ENCODE results near the gene PPP1R7. TPM values are rescaled to one million over a fixed set of nuclear protein-coding genes. Genes with fewer than 3 reads are reported as not detected.

Gene PPP1R7
- total RNA-seq, 1 experiment from 2014 or later = 45.4 TPM

- Histone ChIP-seq H3K36me3 (ENCODE audit: control insufficient read depth in 1 of 2, insufficient read depth in 2 of 2, low read length in 2 of 2) (peaks cover 0 to 4% of the 10 kb centered on the region in 2 experiments; a peak in 1 of 4 replicates), H2AFZ (ENCODE audit: low read depth, low read length, poor library complexity, severe bottlenecking) (no peak overlapping the region), H4K20me1 (ENCODE audit: insufficient read depth) (no peaks in the 10 kb centered on the region), H3K4me1 (ENCODE audit: control insufficient read depth in 1 of 2, insufficient read depth in 2 of 2, low read length in 2 of 2) (no peaks in the 10 kb centered on the region), H3K9me3 (ENCODE audit: control insufficient read depth in 1 of 2, insufficient read depth in 1 of 2, low read depth in 1 of 2, low read length in 2 of 2) (no peaks in the 10 kb centered on the region), H3K4me3 (replicated peaks in 1 of 2; ENCODE audit: low read depth in 1 of 2, low read length in 2 of 2) (no peak overlapping the region), H3K9ac (ENCODE audit: low read length) (no peak overlapping the region), H3K79me2 (ENCODE audit: insufficient read depth, low read length) (no peaks in the 10 kb centered on the region), H3K27me3 (ENCODE audit: insufficient read depth, low read length) (no peaks in the 10 kb centered on the region), H3K27ac (ENCODE audit: low read depth, low read length) (no peak overlapping the region), H3K4me2 (ENCODE audit: low read length) (no peak overlapping the region), H3K9me2 (ENCODE audit: insufficient read depth) (no peaks in the 10 kb centered on the region)
- CTCF ChIA-PET = no interaction called here
- intact Hi-C loops (cut with micrococcal nuclease) = no loop called here
- TF ChIP-seq ZNF274 (IDR thresholded peaks at IDR 0.05; ENCODE audit: low read depth, low read length) (no peak), ATF3 (IDR thresholded peaks at IDR 0.05) (no peak), YY1 (IDR thresholded peaks at IDR 0.05; ENCODE audit: extremely low read depth, insufficient replicate concordance, low read depth, low read length) (no peak), RAD21 (IDR thresholded peaks at IDR 0.05; ENCODE audit: low read depth) (no peak)
- RAD21 ChIA-PET (ENCODE audit: low non-redundant PET in 1 of 2, low total read pairs in 2 of 2, uncharacterized antibody in 2 of 2, unreplicated experiment in 2 of 2) = no interaction called here
- no TSS peak for BruUV-seq (replicated peaks)
- ATAC-seq (no peak), DNase-seq (ENCODE audit: low read depth, low spot score) (no peak)
- POLR2A ChIA-PET = no interaction called here
Measured at GRCh38 chr2:241111440-241111805, 38.8 kb upstream of the PPP1R7 start.

DNA sequence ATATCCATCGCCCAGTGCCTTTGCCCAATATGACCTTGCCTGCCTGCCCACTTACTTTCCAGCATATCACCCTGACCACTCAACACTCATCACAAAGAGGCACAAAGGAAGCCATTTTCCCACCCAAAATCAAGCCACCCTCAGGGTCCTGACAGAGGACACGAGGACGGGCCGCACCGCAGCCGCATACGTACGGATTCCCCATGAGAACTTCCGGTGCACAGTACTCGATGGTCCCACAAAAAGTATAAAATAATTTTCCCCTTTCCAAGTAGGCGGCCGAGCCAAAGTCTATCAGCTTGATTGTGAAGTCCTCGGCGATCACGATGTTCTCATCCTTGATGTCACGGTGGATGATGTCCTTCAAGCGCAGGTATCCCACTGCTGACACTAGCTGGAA, 38.2 kb upstream of the PPP1R7 start:
- ChIA-PET RAD21 (ENCODE audit: low non-redundant PET in 1 of 2, low total read pairs in 2 of 2, uncharacterized antibody in 2 of 2, unreplicated experiment in 2 of 2) (no interaction called here), CTCF (no interaction called here), POLR2A (no interaction called here)
- no TSS peak for BruUV-seq (replicated peaks)
- ATAC-seq = no peak
- H3K4me1 ChIP-seq (ENCODE audit: control insufficient read depth in 1 of 2, insufficient read depth in 2 of 2, low read length in 2 of 2) = no peaks in the 10 kb centered on the region
- H3K9ac ChIP-seq (ENCODE audit: low read length) = no peak overlapping the region
- H3K9me2 ChIP-seq (ENCODE audit: insufficient read depth) = no peaks in the 10 kb centered on the region
- H2AFZ ChIP-seq (ENCODE audit: low read depth, low read length, poor library complexity, severe bottlenecking) = no peak overlapping the region
- no peaks in the 10 kb centered on the region for H4K20me1 ChIP-seq (ENCODE audit: insufficient read depth)
- H3K27me3 ChIP-seq (ENCODE audit: insufficient read depth, low read length) = no peaks in the 10 kb centered on the region
- no peak overlapping the region for H3K27ac ChIP-seq (ENCODE audit: low read depth, low read length)
- H3K79me2 ChIP-seq (ENCODE audit: insufficient read depth, low read length) = no peaks in the 10 kb centered on the region
- TF ChIP-seq, protein P1, sequence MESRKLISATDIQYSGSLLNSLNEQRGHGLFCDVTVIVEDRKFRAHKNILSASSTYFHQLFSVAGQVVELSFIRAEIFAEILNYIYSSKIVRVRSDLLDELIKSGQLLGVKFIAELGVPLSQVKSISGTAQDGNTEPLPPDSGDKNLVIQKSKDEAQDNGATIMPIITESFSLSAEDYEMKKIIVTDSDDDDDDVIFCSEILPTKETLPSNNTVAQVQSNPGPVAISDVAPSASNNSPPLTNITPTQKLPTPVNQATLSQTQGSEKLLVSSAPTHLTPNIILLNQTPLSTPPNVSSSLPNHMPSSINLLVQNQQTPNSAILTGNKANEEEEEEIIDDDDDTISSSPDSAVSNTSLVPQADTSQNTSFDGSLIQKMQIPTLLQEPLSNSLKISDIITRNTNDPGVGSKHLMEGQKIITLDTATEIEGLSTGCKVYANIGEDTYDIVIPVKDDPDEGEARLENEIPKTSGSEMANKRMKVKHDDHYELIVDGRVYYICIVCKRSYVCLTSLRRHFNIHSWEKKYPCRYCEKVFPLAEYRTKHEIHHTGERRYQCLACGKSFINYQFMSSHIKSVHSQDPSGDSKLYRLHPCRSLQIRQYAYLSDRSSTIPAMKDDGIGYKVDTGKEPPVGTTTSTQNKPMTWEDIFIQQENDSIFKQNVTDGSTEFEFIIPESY (IDR thresholded peaks at IDR 0.05; ENCODE audit: extremely low read depth, insufficient replicate concordance, low read length) = no peak
- no peak for TF ChIP-seq POLR2A (IDR thresholded peaks at IDR 0.05; ENCODE audit: borderline replicate concordance, extremely low read depth, insufficient read depth, insufficient read length)
- TF ChIP-seq SP1 (IDR thresholded peaks at IDR 0.05; ENCODE audit: low read depth) = no peak
- TF ChIP-seq, protein P2, sequence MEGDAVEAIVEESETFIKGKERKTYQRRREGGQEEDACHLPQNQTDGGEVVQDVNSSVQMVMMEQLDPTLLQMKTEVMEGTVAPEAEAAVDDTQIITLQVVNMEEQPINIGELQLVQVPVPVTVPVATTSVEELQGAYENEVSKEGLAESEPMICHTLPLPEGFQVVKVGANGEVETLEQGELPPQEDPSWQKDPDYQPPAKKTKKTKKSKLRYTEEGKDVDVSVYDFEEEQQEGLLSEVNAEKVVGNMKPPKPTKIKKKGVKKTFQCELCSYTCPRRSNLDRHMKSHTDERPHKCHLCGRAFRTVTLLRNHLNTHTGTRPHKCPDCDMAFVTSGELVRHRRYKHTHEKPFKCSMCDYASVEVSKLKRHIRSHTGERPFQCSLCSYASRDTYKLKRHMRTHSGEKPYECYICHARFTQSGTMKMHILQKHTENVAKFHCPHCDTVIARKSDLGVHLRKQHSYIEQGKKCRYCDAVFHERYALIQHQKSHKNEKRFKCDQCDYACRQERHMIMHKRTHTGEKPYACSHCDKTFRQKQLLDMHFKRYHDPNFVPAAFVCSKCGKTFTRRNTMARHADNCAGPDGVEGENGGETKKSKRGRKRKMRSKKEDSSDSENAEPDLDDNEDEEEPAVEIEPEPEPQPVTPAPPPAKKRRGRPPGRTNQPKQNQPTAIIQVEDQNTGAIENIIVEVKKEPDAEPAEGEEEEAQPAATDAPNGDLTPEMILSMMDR (IDR thresholded peaks at IDR 0.05 in 2 of 3, conservative IDR thresholded peaks at IDR 0.05 in 1 of 3; ENCODE audit: borderline replicate concordance in 1 of 3, insufficient read depth in 1 of 3, low read depth in 2 of 3, low read length in 2 of 3) = no peak
- no peak for TF ChIP-seq ZFX (IDR thresholded peaks at IDR 0.05)
- H3K4me3 ChIP-seq (replicated peaks in 1 of 2; ENCODE audit: low read depth in 1 of 2, low read length in 2 of 2) = no peak overlapping the region
- intact Hi-C loops (cut with micrococcal nuclease) = no loop called here
- H3K36me3 ChIP-seq (ENCODE audit: control insufficient read depth in 1 of 2, insufficient read depth in 2 of 2, low read length in 2 of 2) = peaks cover 0 to 4% of the 10 kb centered on the region in 2 experiments; a peak in 1 of 4 replicates
- H3K4me2 ChIP-seq (ENCODE audit: low read length) = no peak overlapping the region
- no peaks in the 10 kb centered on the region for H3K9me3 ChIP-seq (ENCODE audit: control insufficient read depth in 1 of 2, insufficient read depth in 1 of 2, low read depth in 1 of 2, low read length in 2 of 2)
- DNase-seq (ENCODE audit: low read depth, low spot score) = no peak

Measured in HCT116 (cell line).